ENCODE measurements around the gene CPEB2.

DNA sequence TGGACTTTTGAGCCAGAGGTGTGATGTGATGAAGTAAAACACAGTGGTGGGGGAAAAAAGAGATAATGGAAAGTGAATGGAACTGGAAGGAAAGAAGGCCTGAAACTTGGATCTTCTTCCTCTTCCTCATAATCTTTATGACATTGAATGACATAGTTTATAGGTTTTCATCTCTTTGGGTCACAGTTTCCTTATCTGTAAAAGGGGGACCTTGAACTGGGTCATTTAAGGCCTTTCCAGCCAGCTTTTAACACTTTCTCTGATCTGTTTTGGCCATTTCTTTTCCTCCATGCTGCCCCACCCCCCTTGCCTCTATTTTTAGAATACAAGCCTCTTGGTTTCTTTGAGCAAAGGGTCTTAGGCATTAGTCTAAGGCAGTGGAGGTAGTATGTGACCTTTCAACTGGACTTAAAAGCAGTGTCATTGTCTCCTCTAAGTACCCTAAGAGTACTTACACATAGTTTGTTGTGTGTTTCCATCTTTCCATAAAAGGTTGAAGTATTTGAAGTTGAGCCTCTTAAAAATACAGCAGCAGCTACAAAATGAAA, 7.8 kb downstream of the CPEB2 start:
- TF ChIP-seq TAF1 (IDR thresholded peaks at IDR 0.05; ENCODE audit: low read depth, low read length), result no peak
- TF ChIP-seq, protein P1, sequence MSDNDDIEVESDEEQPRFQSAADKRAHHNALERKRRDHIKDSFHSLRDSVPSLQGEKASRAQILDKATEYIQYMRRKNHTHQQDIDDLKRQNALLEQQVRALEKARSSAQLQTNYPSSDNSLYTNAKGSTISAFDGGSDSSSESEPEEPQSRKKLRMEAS (IDR thresholded peaks at IDR 0.05), result no peak
- TF ChIP-seq, protein P2, sequence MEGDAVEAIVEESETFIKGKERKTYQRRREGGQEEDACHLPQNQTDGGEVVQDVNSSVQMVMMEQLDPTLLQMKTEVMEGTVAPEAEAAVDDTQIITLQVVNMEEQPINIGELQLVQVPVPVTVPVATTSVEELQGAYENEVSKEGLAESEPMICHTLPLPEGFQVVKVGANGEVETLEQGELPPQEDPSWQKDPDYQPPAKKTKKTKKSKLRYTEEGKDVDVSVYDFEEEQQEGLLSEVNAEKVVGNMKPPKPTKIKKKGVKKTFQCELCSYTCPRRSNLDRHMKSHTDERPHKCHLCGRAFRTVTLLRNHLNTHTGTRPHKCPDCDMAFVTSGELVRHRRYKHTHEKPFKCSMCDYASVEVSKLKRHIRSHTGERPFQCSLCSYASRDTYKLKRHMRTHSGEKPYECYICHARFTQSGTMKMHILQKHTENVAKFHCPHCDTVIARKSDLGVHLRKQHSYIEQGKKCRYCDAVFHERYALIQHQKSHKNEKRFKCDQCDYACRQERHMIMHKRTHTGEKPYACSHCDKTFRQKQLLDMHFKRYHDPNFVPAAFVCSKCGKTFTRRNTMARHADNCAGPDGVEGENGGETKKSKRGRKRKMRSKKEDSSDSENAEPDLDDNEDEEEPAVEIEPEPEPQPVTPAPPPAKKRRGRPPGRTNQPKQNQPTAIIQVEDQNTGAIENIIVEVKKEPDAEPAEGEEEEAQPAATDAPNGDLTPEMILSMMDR (IDR thresholded peaks at IDR 0.05; ENCODE audit: control extremely low read depth in 1 of 3, insufficient read depth in 1 of 3, low read depth in 1 of 3, low read length in 3 of 3), result no peak
- TF ChIP-seq POLR2A (IDR thresholded peaks at IDR 0.05; ENCODE audit: control extremely low read depth in 1 of 2, low read depth in 2 of 2, low read length in 2 of 2), result no peak
- TF ChIP-seq RAD21 (IDR thresholded peaks at IDR 0.05 in 1 of 2, conservative IDR thresholded peaks at IDR 0.05 in 1 of 2; ENCODE audit: low read depth in 2 of 2, low read length in 2 of 2), result no peak

Data from H1 (cell line).